ENCODE data around the gene ANKRD17. TPM values are rescaled to one million over a fixed set of nuclear protein-coding genes. Genes with fewer than 3 reads are reported as not detected.

Gene ANKRD17
- total and polyA plus RNA-seq, 2 donors, result 12.0 to 26.4 TPM

DNA sequence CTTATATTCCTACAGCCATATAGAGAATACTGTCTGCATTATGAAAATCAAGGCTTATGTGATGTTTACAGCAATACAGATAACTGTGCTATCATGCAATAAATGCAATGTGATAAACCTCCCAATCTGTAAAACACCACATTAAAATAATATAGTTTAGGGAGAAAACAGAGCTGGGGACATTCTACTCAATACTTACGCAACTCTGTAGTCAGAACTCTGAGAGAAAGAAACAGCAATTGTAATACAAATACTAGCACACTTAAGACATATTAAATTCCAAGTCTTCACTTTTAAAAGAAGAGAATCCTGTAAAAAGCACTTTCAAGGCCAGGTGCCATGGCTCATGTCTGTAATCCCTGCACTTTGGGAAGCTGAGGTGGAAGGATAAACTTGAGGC lies 61.4 kb downstream of the ANKRD17 start:
- no peaks in the 10 kb centered on the region for H3K27me3 ChIP-seq (ENCODE audit: control insufficient read depth in 2 of 2, insufficient read depth in 1 of 2, low read length in 1 of 2)
- no peak for DNase-seq (ENCODE audit: low read depth in 6 of 9, low spot score in 9 of 9)
- H3K36me3 ChIP-seq (ENCODE audit: control insufficient read depth in 2 of 2, insufficient read depth in 2 of 2, low read length in 1 of 2), result peaks cover 4% of the 10 kb centered on the region in 2 donors
- no peaks in the 10 kb centered on the region for H3K9me3 ChIP-seq (ENCODE audit: control insufficient read depth in 2 of 2, insufficient read depth in 1 of 2, low read length in 1 of 2)
- H3K4me1 ChIP-seq (ENCODE audit: control insufficient read depth in 2 of 2, insufficient read depth in 2 of 2, low read length in 2 of 2), result no peaks in the 10 kb centered on the region
- H3K4me3 ChIP-seq (ENCODE audit: low read length in 2 of 2), result no peak overlapping the region
- H3K27ac ChIP-seq (ENCODE audit: low read depth in 1 of 2, low read length in 1 of 2), result no peak overlapping the region
- WGBS, result 97% methylated on average over 1 of the region's 1 CpG

DNA sequence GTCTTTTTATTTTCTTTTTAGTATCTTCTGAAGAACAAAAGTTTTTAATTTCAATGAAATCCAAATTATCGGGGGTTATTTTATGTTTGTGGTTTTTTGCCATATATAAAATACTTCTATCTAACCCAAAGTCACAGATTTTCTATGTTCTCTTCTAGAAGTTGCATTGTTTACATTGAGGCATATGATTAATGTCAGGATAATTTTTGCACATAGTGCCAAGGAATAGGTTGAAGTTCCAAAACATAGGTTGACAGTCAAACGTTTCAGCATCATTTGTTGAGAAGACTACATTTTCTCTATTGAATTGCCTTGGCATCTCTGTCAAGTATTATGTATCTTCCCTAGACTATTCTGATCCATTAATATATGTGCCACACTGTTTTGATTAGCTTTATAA lies 64.5 kb downstream of the ANKRD17 start:
- Histone ChIP-seq H3K36me3 (ENCODE audit: control insufficient read depth in 2 of 2, insufficient read depth in 2 of 2, low read length in 1 of 2) (peaks cover 4 to 6% of the 10 kb centered on the region in 2 donors), H3K9me3 (ENCODE audit: control insufficient read depth in 2 of 2, insufficient read depth in 1 of 2, low read length in 1 of 2) (no peaks in the 10 kb centered on the region), H3K4me3 (ENCODE audit: low read length in 2 of 2) (no peak overlapping the region), H3K4me1 (ENCODE audit: control insufficient read depth in 2 of 2, insufficient read depth in 2 of 2, low read length in 2 of 2) (no peaks in the 10 kb centered on the region), H3K27me3 (ENCODE audit: control insufficient read depth in 2 of 2, insufficient read depth in 1 of 2, low read length in 1 of 2) (no peaks in the 10 kb centered on the region), H3K27ac (ENCODE audit: low read depth in 1 of 2, low read length in 1 of 2) (no peak overlapping the region)
- no peak for DNase-seq (ENCODE audit: low read depth in 6 of 9, low spot score in 9 of 9)
- 97% methylated on average over 2 of the region's 2 CpGs for WGBS

DNA sequence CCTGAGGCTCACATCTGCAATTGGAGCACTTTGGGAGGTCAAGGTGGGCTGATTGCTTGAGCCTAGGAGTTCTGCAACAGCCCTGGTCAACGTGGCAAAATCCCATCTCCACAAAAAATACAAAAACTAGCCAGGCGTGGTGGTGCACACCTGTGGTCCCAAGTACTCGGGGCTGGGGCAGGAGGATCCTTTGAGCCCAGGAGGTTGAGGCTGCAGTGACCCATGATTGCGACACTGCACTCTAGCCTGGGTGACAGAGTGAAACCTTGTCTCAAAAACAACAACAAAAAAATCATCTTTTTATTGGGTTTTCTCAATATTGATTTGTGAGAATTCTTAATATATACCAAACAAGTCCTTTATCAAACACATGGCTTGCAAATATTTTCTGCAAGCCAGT lies 64.9 kb downstream of the ANKRD17 start:
- Histone ChIP-seq H3K4me1 (ENCODE audit: control insufficient read depth in 2 of 2, insufficient read depth in 2 of 2, low read length in 2 of 2) (no peaks in the 10 kb centered on the region), H3K9me3 (ENCODE audit: control insufficient read depth in 2 of 2, insufficient read depth in 1 of 2, low read length in 1 of 2) (no peaks in the 10 kb centered on the region), H3K4me3 (ENCODE audit: low read length in 2 of 2) (no peak overlapping the region), H3K27me3 (ENCODE audit: control insufficient read depth in 2 of 2, insufficient read depth in 1 of 2, low read length in 1 of 2) (no peaks in the 10 kb centered on the region), H3K27ac (ENCODE audit: low read depth in 1 of 2, low read length in 1 of 2) (no peak overlapping the region), H3K36me3 (ENCODE audit: control insufficient read depth in 2 of 2, insufficient read depth in 2 of 2, low read length in 1 of 2) (peaks cover 4 to 6% of the 10 kb centered on the region in 2 donors)
- DNase-seq (ENCODE audit: low read depth in 6 of 9, low spot score in 9 of 9), result no peak
- 98% methylated on average over 4 of the region's 4 CpGs for WGBS

DNA sequence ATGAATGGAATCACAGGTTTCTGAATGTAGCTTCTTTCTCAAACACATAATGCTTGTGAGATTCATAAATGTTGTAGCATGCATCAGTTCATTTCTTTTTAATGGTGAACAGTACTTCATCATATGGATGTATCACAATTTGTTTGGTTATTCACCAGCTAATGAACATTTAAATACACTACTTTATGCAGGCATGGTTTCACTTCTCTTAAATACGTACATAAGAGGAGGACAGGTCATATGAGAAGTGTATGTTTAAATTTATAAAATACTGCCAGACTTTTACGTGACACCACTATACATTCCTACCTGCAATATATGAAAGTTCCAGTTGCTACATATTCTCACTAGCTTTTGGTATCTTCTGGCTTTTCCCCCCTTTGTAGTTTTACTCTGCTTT lies 65.4 kb downstream of the ANKRD17 start:
- Histone ChIP-seq H3K4me1 (ENCODE audit: control insufficient read depth in 2 of 2, insufficient read depth in 2 of 2, low read length in 2 of 2) (no peaks in the 10 kb centered on the region), H3K9me3 (ENCODE audit: control insufficient read depth in 2 of 2, insufficient read depth in 1 of 2, low read length in 1 of 2) (no peaks in the 10 kb centered on the region), H3K4me3 (ENCODE audit: low read length in 2 of 2) (no peak overlapping the region), H3K36me3 (ENCODE audit: control insufficient read depth in 2 of 2, insufficient read depth in 2 of 2, low read length in 1 of 2) (peaks cover 4 to 6% of the 10 kb centered on the region in 2 donors), H3K27me3 (ENCODE audit: control insufficient read depth in 2 of 2, insufficient read depth in 1 of 2, low read length in 1 of 2) (no peaks in the 10 kb centered on the region), H3K27ac (ENCODE audit: low read depth in 1 of 2, low read length in 1 of 2) (no peak overlapping the region)
- DNase-seq (ENCODE audit: low read depth in 6 of 9, low spot score in 9 of 9), result no peak
- 95% methylated on average over 2 of the region's 2 CpGs for WGBS

DNA sequence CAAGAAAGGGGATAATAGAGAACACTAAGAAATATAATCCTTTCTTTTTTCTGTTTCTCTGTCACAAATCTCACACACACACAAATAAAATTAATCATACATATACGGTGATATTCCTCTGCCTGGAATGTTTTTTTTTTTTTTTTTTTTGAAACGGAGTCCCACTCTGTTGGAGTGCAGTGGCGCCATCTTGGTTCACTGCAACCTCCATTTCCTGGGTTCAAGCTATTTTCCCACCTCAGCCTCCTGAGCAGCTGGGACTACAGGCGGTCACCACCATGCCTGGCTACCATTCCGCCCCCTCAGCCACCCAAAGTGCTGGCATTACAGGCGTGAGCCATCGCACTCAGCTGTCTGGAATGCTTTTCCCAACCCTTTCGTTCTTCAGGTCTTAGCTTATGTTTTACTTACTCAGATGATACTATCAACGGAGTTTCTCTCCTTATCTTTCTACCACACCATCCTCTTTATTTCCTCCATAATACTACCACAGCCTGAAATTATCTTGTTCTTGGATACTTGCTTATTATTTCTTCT lies 69.3 kb downstream of the ANKRD17 start:
- H3K27ac ChIP-seq (ENCODE audit: low read depth in 1 of 2, low read length in 1 of 2), result no peak overlapping the region

DNA sequence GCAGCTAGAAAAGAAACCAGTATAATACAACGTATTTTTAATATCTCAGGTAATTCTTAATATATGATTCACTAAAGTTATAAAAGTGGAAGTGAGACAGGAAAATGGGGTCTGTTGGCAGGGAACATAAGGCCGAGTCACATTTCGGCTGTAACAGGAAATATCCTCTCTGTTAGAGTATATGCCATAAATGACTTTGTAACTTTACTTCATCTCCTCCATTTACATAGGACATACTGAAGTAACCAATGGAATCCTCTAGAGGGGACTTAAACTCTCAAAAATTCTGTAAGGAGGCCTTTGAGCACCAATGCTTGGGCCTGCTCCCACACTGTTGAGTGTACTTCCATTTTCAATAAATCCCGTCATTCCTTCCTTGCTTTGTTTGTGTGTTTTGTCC lies 71.3 kb downstream of the ANKRD17 start:
- Histone ChIP-seq H3K4me1 (ENCODE audit: control insufficient read depth in 2 of 2, insufficient read depth in 2 of 2, low read length in 2 of 2) (no peaks in the 10 kb centered on the region), H3K4me3 (ENCODE audit: low read length in 2 of 2) (no peak overlapping the region), H3K27ac (ENCODE audit: low read depth in 1 of 2, low read length in 1 of 2) (no peak overlapping the region), H3K27me3 (ENCODE audit: control insufficient read depth in 2 of 2, insufficient read depth in 1 of 2, low read length in 1 of 2) (no peaks in the 10 kb centered on the region), H3K9me3 (ENCODE audit: control insufficient read depth in 2 of 2, insufficient read depth in 1 of 2, low read length in 1 of 2) (no peaks in the 10 kb centered on the region), H3K36me3 (ENCODE audit: control insufficient read depth in 2 of 2, insufficient read depth in 2 of 2, low read length in 1 of 2) (peaks cover 3 to 5% of the 10 kb centered on the region in 2 donors)
- DNase-seq (ENCODE audit: low read depth in 6 of 9, low spot score in 9 of 9), result no peak
- 92% methylated on average over 4 of the region's 4 CpGs for WGBS

More for the DNA sequence above, 69.3 kb downstream of the ANKRD17 start:
- Histone ChIP-seq H3K4me1 (ENCODE audit: control insufficient read depth in 2 of 2, insufficient read depth in 2 of 2, low read length in 2 of 2) (no peaks in the 10 kb centered on the region), H3K27me3 (ENCODE audit: control insufficient read depth in 2 of 2, insufficient read depth in 1 of 2, low read length in 1 of 2) (no peaks in the 10 kb centered on the region), H3K36me3 (ENCODE audit: control insufficient read depth in 2 of 2, insufficient read depth in 2 of 2, low read length in 1 of 2) (peaks cover 3 to 5% of the 10 kb centered on the region in 2 donors), H3K4me3 (ENCODE audit: low read length in 2 of 2) (no peak overlapping the region), H3K9me3 (ENCODE audit: control insufficient read depth in 2 of 2, insufficient read depth in 1 of 2, low read length in 1 of 2) (no peaks in the 10 kb centered on the region)
- WGBS, result 99% methylated on average over 9 of the region's 9 CpGs
- DNase-seq (ENCODE audit: low read depth in 6 of 9, low spot score in 9 of 9), result no peak

DNA sequence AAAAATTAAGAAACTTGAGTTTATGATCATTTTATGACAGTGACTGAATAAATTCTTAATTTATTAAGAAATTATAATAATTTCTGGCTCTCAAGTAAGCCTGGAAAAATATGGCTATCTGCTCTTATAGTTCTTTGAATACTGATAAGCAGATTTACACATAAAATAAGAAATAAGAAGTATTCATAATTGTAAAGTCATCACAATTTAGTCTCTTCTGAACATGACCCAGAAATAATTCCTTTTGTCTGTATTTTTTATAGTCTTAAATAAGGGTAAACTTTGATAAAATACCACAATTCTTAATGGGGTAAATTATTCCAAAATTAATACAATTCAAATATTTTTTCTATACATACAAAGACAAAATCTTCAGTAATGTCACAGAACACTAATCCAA lies 72.7 kb downstream of the ANKRD17 start:
- no peaks in the 10 kb centered on the region for H3K9me3 ChIP-seq (ENCODE audit: control insufficient read depth in 2 of 2, insufficient read depth in 1 of 2, low read length in 1 of 2)
- H3K27ac ChIP-seq (ENCODE audit: low read depth in 1 of 2, low read length in 1 of 2), result no peak overlapping the region
- no peaks in the 10 kb centered on the region for H3K27me3 ChIP-seq (ENCODE audit: control insufficient read depth in 2 of 2, insufficient read depth in 1 of 2, low read length in 1 of 2)
- no peak for DNase-seq (ENCODE audit: low read depth in 6 of 9, low spot score in 9 of 9)
- H3K4me1 ChIP-seq (ENCODE audit: control insufficient read depth in 2 of 2, insufficient read depth in 2 of 2, low read length in 2 of 2), result no peaks in the 10 kb centered on the region
- no peak overlapping the region for H3K4me3 ChIP-seq (ENCODE audit: low read length in 2 of 2)
- H3K36me3 ChIP-seq (ENCODE audit: control insufficient read depth in 2 of 2, insufficient read depth in 2 of 2, low read length in 1 of 2), result peaks cover 3 to 5% of the 10 kb centered on the region in 2 donors

DNA sequence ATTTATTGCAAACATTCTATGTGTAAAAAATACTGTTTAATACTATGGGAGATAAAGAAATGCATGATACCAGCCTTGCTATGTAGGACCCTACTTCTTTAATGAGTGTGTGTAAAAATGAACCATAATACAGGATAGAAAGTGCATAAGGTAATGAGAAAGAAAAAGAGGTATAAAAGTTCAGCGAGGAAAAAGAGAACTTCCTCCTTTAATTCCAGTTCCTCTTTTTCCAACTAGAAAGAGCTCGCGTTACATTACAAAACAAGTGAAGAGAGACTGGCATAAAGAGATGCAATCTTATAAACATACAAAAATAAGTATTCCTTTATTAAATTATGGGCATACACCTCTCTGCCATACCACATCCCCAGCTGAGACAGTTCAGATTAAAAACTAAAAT lies 77.4 kb downstream of the ANKRD17 start:
- Histone ChIP-seq H3K36me3 (ENCODE audit: control insufficient read depth in 2 of 2, insufficient read depth in 2 of 2, low read length in 1 of 2) (peaks cover 0 to 2% of the 10 kb centered on the region in 2 donors), H3K4me1 (ENCODE audit: control insufficient read depth in 2 of 2, insufficient read depth in 2 of 2, low read length in 2 of 2) (no peaks in the 10 kb centered on the region), H3K27me3 (ENCODE audit: control insufficient read depth in 2 of 2, insufficient read depth in 1 of 2, low read length in 1 of 2) (no peaks in the 10 kb centered on the region), H3K4me3 (ENCODE audit: low read length in 2 of 2) (no peak overlapping the region), H3K9me3 (ENCODE audit: control insufficient read depth in 2 of 2, insufficient read depth in 1 of 2, low read length in 1 of 2) (no peaks in the 10 kb centered on the region), H3K27ac (ENCODE audit: low read depth in 1 of 2, low read length in 1 of 2) (no peak overlapping the region)
- DNase-seq (ENCODE audit: low read depth in 6 of 9, low spot score in 9 of 9), result no peak
- 48% methylated on average over 3 of the region's 3 CpGs for WGBS

DNA sequence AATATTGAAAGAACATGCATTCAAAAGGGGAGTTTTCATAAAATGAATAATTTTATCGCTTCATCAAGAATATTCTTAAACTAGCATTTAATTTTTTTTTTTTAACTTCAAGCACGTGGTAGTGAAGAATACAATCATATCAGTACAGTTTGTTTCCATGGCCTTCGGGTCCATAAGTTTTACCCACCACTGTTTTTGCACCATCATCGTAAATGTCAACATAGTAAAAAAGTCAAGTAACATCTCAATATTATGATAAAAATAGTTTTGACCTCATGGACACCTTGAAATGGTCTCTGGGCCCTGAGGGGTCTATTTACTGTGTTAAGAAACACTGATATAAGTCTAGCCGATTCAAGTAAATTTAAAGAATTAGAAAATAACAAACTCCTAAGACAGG lies 80.2 kb downstream of the ANKRD17 start:
- WGBS, result 95% methylated on average over 5 of the region's 5 CpGs
- Histone ChIP-seq H3K4me3 (ENCODE audit: low read length in 2 of 2) (no peak overlapping the region), H3K27ac (ENCODE audit: low read depth in 1 of 2, low read length in 1 of 2) (no peak overlapping the region), H3K4me1 (ENCODE audit: control insufficient read depth in 2 of 2, insufficient read depth in 2 of 2, low read length in 2 of 2) (no peaks in the 10 kb centered on the region), H3K36me3 (ENCODE audit: control insufficient read depth in 2 of 2, insufficient read depth in 2 of 2, low read length in 1 of 2) (peaks cover 6 to 16% of the 10 kb centered on the region in 2 donors), H3K27me3 (ENCODE audit: control insufficient read depth in 2 of 2, insufficient read depth in 1 of 2, low read length in 1 of 2) (no peaks in the 10 kb centered on the region), H3K9me3 (ENCODE audit: control insufficient read depth in 2 of 2, insufficient read depth in 1 of 2, low read length in 1 of 2) (peaks cover 0 to 3% of the 10 kb centered on the region in 2 donors)
- DNase-seq (ENCODE audit: low read depth in 6 of 9, low spot score in 9 of 9), result no peak

DNA sequence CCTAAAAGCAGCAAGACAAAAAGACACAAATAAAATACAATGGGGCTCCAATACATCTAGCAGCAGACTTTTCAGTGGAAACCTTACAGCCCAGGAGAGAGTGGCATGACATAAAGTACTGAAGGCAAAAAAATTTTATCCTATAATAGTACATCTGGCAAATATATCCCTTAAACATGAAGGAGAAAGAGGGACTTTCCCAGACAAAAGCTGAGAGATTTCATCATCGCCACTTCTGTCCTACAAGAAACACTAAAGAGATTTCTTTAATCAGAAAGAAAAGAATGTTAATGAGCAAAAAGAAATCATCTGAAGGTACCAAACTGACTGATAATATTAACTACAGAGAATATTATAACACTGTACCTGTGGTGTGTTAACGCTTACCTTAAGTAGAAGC lies 86.4 kb downstream of the ANKRD17 start:
- H3K4me3 ChIP-seq (ENCODE audit: low read length in 2 of 2), result no peak overlapping the region
- DNase-seq (ENCODE audit: low read depth in 6 of 9, low spot score in 9 of 9), result no peak
- H3K27ac ChIP-seq (ENCODE audit: low read depth in 1 of 2, low read length in 1 of 2), result no peak overlapping the region
- no peaks in the 10 kb centered on the region for H3K27me3 ChIP-seq (ENCODE audit: control insufficient read depth in 2 of 2, insufficient read depth in 1 of 2, low read length in 1 of 2)
- 99% methylated on average over 2 of the region's 2 CpGs for WGBS
- H3K36me3 ChIP-seq (ENCODE audit: control insufficient read depth in 2 of 2, insufficient read depth in 2 of 2, low read length in 1 of 2), result peaks cover 42 to 64% of the 10 kb centered on the region in 2 donors
- no peaks in the 10 kb centered on the region for H3K4me1 ChIP-seq (ENCODE audit: control insufficient read depth in 2 of 2, insufficient read depth in 2 of 2, low read length in 2 of 2)
- peaks cover 1 to 8% of the 10 kb centered on the region in 2 donors for H3K9me3 ChIP-seq (ENCODE audit: control insufficient read depth in 2 of 2, insufficient read depth in 1 of 2, low read length in 1 of 2)
